Neural progenitor cell (in vitro differentiated cells): ENCODE data around the gene ZCCHC8. TPM values are rescaled to one million over a fixed set of nuclear protein-coding genes. Genes with fewer than 3 reads are reported as not detected.
"Not testable (repeated sequence)": the region's sequence is repeated elsewhere in the genome, so short reads cannot be mapped to it uniquely, and the experiment has no call there.

Experiments
- DNase-seq: peaks from one replicate; pipeline ENCODE4 v3.0.0-alpha.2; 2016; ENCODE audit warnings: low spot score
- H2AFZ ChIP-seq: fragments of 200-600 bp; sonication (generic); replicated peaks from 2 replicates; pipeline ENCODE4 v1.6.1; 2016; ENCODE audit warnings: antibody characterized with exemption
- H3F3A ChIP-seq: fragments of 200-600 bp; sonication (generic); 2 replicates; pipeline ENCODE4 v1.6.1; 2016; ENCODE audit warnings: antibody characterized with exemption, low read depth
- H3K27ac ChIP-seq: fragments of 200-600 bp; sonication (generic); 2 replicates; pipeline ENCODE4 v1.5.1; 2016; ENCODE audit warnings: mild to moderate bottlenecking
- H3K27me3 ChIP-seq: fragments of 200-600 bp; sonication (generic); 2 replicates; pipeline ENCODE4 v1.6.1; 2016; ENCODE audit warnings: mild to moderate bottlenecking, moderate library complexity
- H3K36me3 ChIP-seq: fragments of 200-600 bp; sonication (generic); 2 replicates; pipeline ENCODE4 v1.5.1; 2016
- H3K4me1 ChIP-seq: fragments of 200-600 bp; sonication (generic); 2 replicates; pipeline ENCODE4 v1.6.1; 2016; ENCODE audit warnings: mixed run types
- H3K4me2 ChIP-seq: fragments of 200-600 bp; sonication (generic); 2 replicates; pipeline ENCODE4 v1.6.1; 2016
- H3K4me3 ChIP-seq: fragments of 200-600 bp; sonication (generic); 2 replicates; pipeline ENCODE4 v1.5.1; 2016
- H3K79me2 ChIP-seq: fragments of 200-600 bp; sonication (generic); 2 replicates; pipeline ENCODE4 v1.6.1; 2016; ENCODE audit warnings: low read depth
- H3K9ac ChIP-seq: fragments of 200-600 bp; sonication (generic); 2 replicates; pipeline ENCODE4 v1.6.1; 2016
- H3K9me3 ChIP-seq: fragments of 200-600 bp; sonication (generic); 2 replicates; pipeline ENCODE4 v1.5.1; 2016; ENCODE audit warnings: low read depth
- H4K20me1 ChIP-seq: fragments of 200-600 bp; sonication (generic); 2 replicates; pipeline ENCODE4 v1.6.1; 2016; ENCODE audit warnings: low read depth
- H3K27ac Mint-ChIP-seq: 3 replicates; pipeline ENCODE4 v1.8.0; 2021; ENCODE audit warnings: mixed read lengths
- H3K27me3 Mint-ChIP-seq: 2 replicates; pipeline ENCODE4 v1.8.0; 2022; ENCODE audit warnings: low read depth, mild to moderate bottlenecking, inconsistent platforms, moderate library complexity, mixed read lengths; ENCODE audit not compliant: insufficient read depth
- H3K36me3 Mint-ChIP-seq: 3 replicates; pipeline ENCODE4 v1.8.0; 2021; ENCODE audit warnings: mixed read lengths
- H3K4me1 Mint-ChIP-seq: 3 replicates; pipeline ENCODE4 v1.8.0; 2021; ENCODE audit warnings: mixed read lengths
- H3K4me3 Mint-ChIP-seq: 3 replicates; pipeline ENCODE4 v1.8.0; 2021; ENCODE audit warnings: mild to moderate bottlenecking, moderate library complexity, mixed read lengths
- H3K9me3 Mint-ChIP-seq: 3 replicates; pipeline ENCODE4 v1.8.0; 2020; ENCODE audit warnings: mixed read lengths
- CTCF ChIP-seq: fragments of 200-600 bp; sonication (generic); IDR thresholded peaks from 2 replicates; pipeline ENCODE4 v1.5.1; 2017; ENCODE audit warnings: antibody characterized with exemption, mild to moderate bottlenecking
- EZH2 ChIP-seq: fragments of 200-600 bp; sonication (generic); IDR thresholded peaks from 2 replicates; pipeline ENCODE4 v1.6.1; 2017; ENCODE audit warnings: antibody characterized with exemption, mild to moderate bottlenecking, moderate library complexity
- EZH2phosphoT487 ChIP-seq: fragments of 200-600 bp; sonication (generic); IDR thresholded peaks from 2 replicates; pipeline ENCODE4 v1.6.1; 2017; ENCODE audit warnings: antibody characterized with exemption
- total RNA-seq: library from RNA; depleted of rRNA; stranded (reverse); fragments of >200 nt; gene quantifications from 2 replicates; pipeline ENCODE4 v1.2.3, GENCODE V29; 2015; ENCODE audit warnings: low replicate concordance

Gene ZCCHC8
- total RNA-seq, 1 donor from 2014 or later: 49.1 TPM

- no peak overlapping the region for H2AFZ ChIP-seq
- Mint-ChIP-seq H3K9me3 (no peaks in the 10 kb centered on the region), H3K4me1 (peaks cover 2% of the 10 kb centered on the region), H3K27me3 (no peaks in the 10 kb centered on the region), H3K4me3 (no peak overlapping the region), H3K27ac (no peak overlapping the region), H3K36me3 (peaks cover 29% of the 10 kb centered on the region)
- H3K4me3 ChIP-seq: no peak overlapping the region
- H3K9ac ChIP-seq: no peak overlapping the region
- peaks cover 30% of the 10 kb centered on the region for H3K36me3 ChIP-seq
- peaks cover 41% of the 10 kb centered on the region for H3K79me2 ChIP-seq
- DNase-seq: no peak
- H3K9me3 ChIP-seq: no peaks in the 10 kb centered on the region
- no peaks in the 10 kb centered on the region for H3K4me1 ChIP-seq
- H3F3A ChIP-seq: no peaks in the 10 kb centered on the region
- no peak overlapping the region for H3K27ac ChIP-seq
- H4K20me1 ChIP-seq: peaks cover 5% of the 10 kb centered on the region
- H3K4me2 ChIP-seq: no peak overlapping the region
- TF ChIP-seq EZH2phosphoT487 (no peak), CTCF (no peak), EZH2 (no peak)
- no peaks in the 10 kb centered on the region for H3K27me3 ChIP-seq
Observed at GRCh38 chr12:122491991-122492390, 8.7 kb downstream of the ZCCHC8 start.

GRCh38 chr12:122489038-122489437 lies 11.7 kb downstream of the ZCCHC8 start:
- Mint-ChIP-seq H3K27ac (no peak overlapping the region), H3K27me3 (no peaks in the 10 kb centered on the region), H3K9me3 (no peaks in the 10 kb centered on the region), H3K4me1 (no peaks in the 10 kb centered on the region), H3K36me3 (peaks cover 31% of the 10 kb centered on the region), H3K4me3 (no peak overlapping the region)
- Histone ChIP-seq H3K27me3 (no peaks in the 10 kb centered on the region), H3K27ac (no peak overlapping the region), H3K9me3 (no peaks in the 10 kb centered on the region), H3K36me3 (peaks cover 26% of the 10 kb centered on the region), H3K4me3 (no peak overlapping the region), H4K20me1 (peaks cover 5% of the 10 kb centered on the region), H2AFZ (no peak overlapping the region), H3K4me1 (no peaks in the 10 kb centered on the region), H3K4me2 (no peak overlapping the region), H3K9ac (no peak overlapping the region), H3F3A (no peaks in the 10 kb centered on the region), H3K79me2 (peaks cover 15% of the 10 kb centered on the region)
- TF ChIP-seq EZH2: no peak
- no peak for TF ChIP-seq EZH2phosphoT487
- no peak for TF ChIP-seq CTCF
- no peak for DNase-seq

GRCh38 chr12:122487807-122488206 lies 12.9 kb downstream of the ZCCHC8 start:
- H3K36me3 Mint-ChIP-seq: peaks cover 33% of the 10 kb centered on the region

GRCh38 chr12:122486805-122487426 lies 13.8 kb downstream of the ZCCHC8 start:
- TF ChIP-seq EZH2phosphoT487: no peak
- TF ChIP-seq EZH2: no peak
- no peak for TF ChIP-seq CTCF
- Histone ChIP-seq H3K4me2 (no peak overlapping the region), H3F3A (no peaks in the 10 kb centered on the region), H3K4me1 (no peaks in the 10 kb centered on the region), H4K20me1 (peaks cover 5% of the 10 kb centered on the region), H3K9ac (no peak overlapping the region), H3K79me2 (peaks cover 5% of the 10 kb centered on the region), H3K27me3 (no peaks in the 10 kb centered on the region), H3K36me3 (peaks cover 31% of the 10 kb centered on the region), H3K27ac (no peak overlapping the region), H2AFZ (no peak overlapping the region), H3K4me3 (no peak overlapping the region), H3K9me3 (no peaks in the 10 kb centered on the region)
- no peak overlapping the region for H3K27ac Mint-ChIP-seq
- no peaks in the 10 kb centered on the region for H3K27me3 Mint-ChIP-seq
- H3K4me3 Mint-ChIP-seq: no peak overlapping the region
- H3K9me3 Mint-ChIP-seq: no peaks in the 10 kb centered on the region
- peaks cover 29% of the 10 kb centered on the region for H3K36me3 Mint-ChIP-seq
- H3K4me1 Mint-ChIP-seq: no peaks in the 10 kb centered on the region
- DNase-seq: no peak

More at GRCh38 chr12:122487807-122488206, 12.9 kb downstream of the ZCCHC8 start:
- H3K4me3 ChIP-seq, H3K27me3 ChIP-seq, H3K79me2 ChIP-seq, H3K4me3 Mint-ChIP-seq, H3K4me1 Mint-ChIP-seq, H4K20me1 ChIP-seq, H3K9me3 Mint-ChIP-seq, H3K27ac ChIP-seq, H3K27ac Mint-ChIP-seq, H2AFZ ChIP-seq, H3K27me3 Mint-ChIP-seq, H3K9ac ChIP-seq, H3K4me1 ChIP-seq, H3K4me2 ChIP-seq, DNase-seq, H3F3A ChIP-seq, H3K9me3 ChIP-seq: not testable (repeated sequence)
- H3K36me3 ChIP-seq: peaks cover 26% of the 10 kb centered on the region

- H3K4me3 ChIP-seq, H3K27me3 ChIP-seq, DNase-seq, H3K27ac ChIP-seq, H3K9me3 ChIP-seq, H3K79me2 ChIP-seq, H2AFZ ChIP-seq, H3K4me1 ChIP-seq, H3K9me3 Mint-ChIP-seq, H4K20me1 ChIP-seq, H3K4me3 Mint-ChIP-seq, H3K4me1 Mint-ChIP-seq, H3F3A ChIP-seq, H3K27ac Mint-ChIP-seq, H3K9ac ChIP-seq, H3K4me2 ChIP-seq, H3K27me3 Mint-ChIP-seq: not testable (repeated sequence)
- H3K36me3 Mint-ChIP-seq: peaks cover 28% of the 10 kb centered on the region
- H3K36me3 ChIP-seq: peaks cover 31% of the 10 kb centered on the region
Observed at GRCh38 chr12:122486360-122486759, 14.4 kb downstream of the ZCCHC8 start.

- peaks cover 23% of the 10 kb centered on the region for H3K36me3 ChIP-seq
- not testable (repeated sequence) for H2AFZ ChIP-seq, H3K9me3 Mint-ChIP-seq
Observed at GRCh38 chr12:122484385-122484784, 16.3 kb downstream of the ZCCHC8 start.

More at GRCh38 chr12:122484385-122484784, 16.3 kb downstream of the ZCCHC8 start:
- not testable (repeated sequence) for H4K20me1 ChIP-seq, H3F3A ChIP-seq, H3K27me3 ChIP-seq, H3K4me1 Mint-ChIP-seq, H3K27ac Mint-ChIP-seq, H3K4me3 ChIP-seq, H3K79me2 ChIP-seq, H3K9ac ChIP-seq, H3K9me3 ChIP-seq, H3K4me3 Mint-ChIP-seq, H3K27me3 Mint-ChIP-seq, H3K4me1 ChIP-seq, H3K4me2 ChIP-seq, H3K27ac ChIP-seq, DNase-seq
- H3K36me3 Mint-ChIP-seq: peaks cover 35% of the 10 kb centered on the region
